C4-2B (cell line): ENCODE results near the gene HPD.

Experiments
- CTCF ChIP-seq: fragments of 450-650 bp; conservative IDR thresholded peaks from 2 replicates; pipeline ENCODE4 v1.5.1; 2017; ENCODE audit warnings: mild to moderate bottlenecking
- ZFX ChIP-seq: fragments of 450-650 bp; IDR thresholded peaks from 2 replicates; pipeline ENCODE4 v1.6.1; 2017

- TF ChIP-seq CTCF (no peak), ZFX (no peak)
Measured at GRCh38 chr12:121874071-121874470, 15.4 kb upstream of the HPD start.
